ENCODE measurements around the gene MMP25.
A peak's percentile ranks its signal among the peaks of the same experiment; 100 is the strongest.

Gene MMP25

GRCh38 chr16:3094289-3095027 lies 48.1 kb downstream of the MMP25 start:
- ATAC-seq (ENCODE audit: low read depth): no peak
- Histone ChIP-seq H3K4me3 (ENCODE audit: severe bottlenecking) (no peak overlapping the region), H3K4me1 (ENCODE audit: insufficient read depth, poor library complexity, severe bottlenecking) (no peaks in the 10 kb centered on the region), H3K27ac (ENCODE audit: poor library complexity, severe bottlenecking) (no peak overlapping the region), H3K27me3 (ENCODE audit: insufficient read depth, poor library complexity, severe bottlenecking) (no peaks in the 10 kb centered on the region), H3K9me3 (ENCODE audit: severe bottlenecking) (no peaks in the 10 kb centered on the region), H3K36me3 (ENCODE audit: low read depth) (no peaks in the 10 kb centered on the region)
- peak; percentile 51 for TF ChIP-seq CTCF (IDR thresholded peaks at IDR 0.05; ENCODE audit: poor library complexity, severe bottlenecking)
- no peak for DNase-seq (ENCODE audit: low spot score)

- no peak for DNase-seq (ENCODE audit: low spot score)
- H3K4me1 ChIP-seq (ENCODE audit: insufficient read depth, poor library complexity, severe bottlenecking): peaks cover 6% of the 10 kb centered on the region
- no peak for ATAC-seq (ENCODE audit: low read depth)
Measured at GRCh38 chr16:3095869-3096268, 49.5 kb downstream of the MMP25 start.

GRCh38 chr16:3096362-3096761 lies 50.0 kb downstream of the MMP25 start:
- H3K4me1 ChIP-seq (ENCODE audit: insufficient read depth, poor library complexity, severe bottlenecking): peaks cover 6% of the 10 kb centered on the region
- DNase-seq (ENCODE audit: low spot score) (no peak), ATAC-seq (ENCODE audit: low read depth) (no peak)
- H3K27ac ChIP-seq (ENCODE audit: poor library complexity, severe bottlenecking): no peak overlapping the region
- H3K9me3 ChIP-seq (ENCODE audit: severe bottlenecking): no peaks in the 10 kb centered on the region
- H3K36me3 ChIP-seq (ENCODE audit: low read depth): no peaks in the 10 kb centered on the region
- no peak for TF ChIP-seq CTCF (IDR thresholded peaks at IDR 0.05; ENCODE audit: poor library complexity, severe bottlenecking)
- H3K4me3 ChIP-seq (ENCODE audit: severe bottlenecking): no peak overlapping the region
- H3K27me3 ChIP-seq (ENCODE audit: insufficient read depth, poor library complexity, severe bottlenecking): no peaks in the 10 kb centered on the region

More at GRCh38 chr16:3095869-3096268, 49.5 kb downstream of the MMP25 start:
- H3K36me3 ChIP-seq (ENCODE audit: low read depth): no peaks in the 10 kb centered on the region
- H3K9me3 ChIP-seq (ENCODE audit: severe bottlenecking): no peaks in the 10 kb centered on the region
- no peaks in the 10 kb centered on the region for H3K27me3 ChIP-seq (ENCODE audit: insufficient read depth, poor library complexity, severe bottlenecking)
- no peak for TF ChIP-seq CTCF (IDR thresholded peaks at IDR 0.05; ENCODE audit: poor library complexity, severe bottlenecking)
- no peak overlapping the region for H3K4me3 ChIP-seq (ENCODE audit: severe bottlenecking)
- no peak overlapping the region for H3K27ac ChIP-seq (ENCODE audit: poor library complexity, severe bottlenecking)

GRCh38 chr16:3097266-3097665 lies 50.9 kb downstream of the MMP25 start:
- Histone ChIP-seq H3K4me3 (ENCODE audit: severe bottlenecking) (no peak overlapping the region), H3K27ac (ENCODE audit: poor library complexity, severe bottlenecking) (no peak overlapping the region), H3K36me3 (ENCODE audit: low read depth) (no peaks in the 10 kb centered on the region), H3K9me3 (ENCODE audit: severe bottlenecking) (no peaks in the 10 kb centered on the region), H3K27me3 (ENCODE audit: insufficient read depth, poor library complexity, severe bottlenecking) (no peaks in the 10 kb centered on the region), H3K4me1 (ENCODE audit: insufficient read depth, poor library complexity, severe bottlenecking) (peaks cover 6% of the 10 kb centered on the region)
- no peak for TF ChIP-seq CTCF (IDR thresholded peaks at IDR 0.05; ENCODE audit: poor library complexity, severe bottlenecking)
- ATAC-seq (ENCODE audit: low read depth): no peak
- no peak for DNase-seq (ENCODE audit: low spot score)

Measured in RWPE2 (cell line).